ENCODE data around the gene SPTBN4. TPM values are rescaled to one million over a fixed set of nuclear protein-coding genes. Genes with fewer than 3 reads are reported as not detected.
"Not testable (repeated sequence)": the region's sequence is repeated elsewhere in the genome, so short reads cannot be mapped to it uniquely, and the experiment has no call there.

The SPTBN4 gene
- total RNA-seq, 1 donor from 2014 or later: 0.17 TPM

DNA sequence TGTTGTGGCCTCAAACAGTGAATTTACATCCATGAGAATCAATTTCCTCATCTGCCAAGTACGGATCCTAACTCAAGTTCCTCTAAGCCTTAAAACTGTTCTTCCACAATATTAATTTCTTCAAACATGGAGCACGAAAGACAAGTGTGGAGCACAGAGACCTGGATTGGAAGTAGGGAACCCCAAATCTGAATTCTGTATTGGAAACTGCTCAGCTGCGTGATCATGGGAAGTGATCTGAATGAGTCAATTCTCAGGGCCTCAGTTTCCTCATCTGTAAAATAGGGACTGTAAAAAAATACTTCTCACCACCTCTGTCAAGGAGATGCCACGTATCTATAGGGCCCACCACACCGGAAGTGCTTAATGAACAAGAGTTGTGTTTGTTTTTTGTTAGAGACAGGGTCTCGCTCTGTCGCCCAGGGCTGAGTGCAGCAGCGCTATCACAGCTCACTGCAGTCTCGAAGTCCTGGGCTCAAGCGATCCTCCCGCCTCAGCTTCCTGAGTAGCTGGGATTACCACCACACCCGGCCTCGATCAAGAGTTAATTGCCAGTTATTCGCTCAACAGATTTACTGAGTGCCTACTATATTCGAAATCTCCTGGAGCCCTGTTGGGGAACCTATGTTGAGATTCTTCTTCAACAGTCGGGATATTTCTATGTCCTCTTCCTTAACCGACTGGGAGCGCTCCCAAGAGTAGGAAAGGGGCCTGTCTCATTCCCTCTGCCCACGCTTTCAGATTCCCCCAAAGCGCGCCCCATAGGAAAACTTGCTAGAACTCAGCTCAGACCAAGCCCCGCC lies 24.3 kb upstream of the SPTBN4 start:
- no peak for DNase-seq

- DNase-seq: peak; percentile 100
Measured at GRCh38 chr19:40443131-40443999, 23.4 kb upstream of the SPTBN4 start.

DNA sequence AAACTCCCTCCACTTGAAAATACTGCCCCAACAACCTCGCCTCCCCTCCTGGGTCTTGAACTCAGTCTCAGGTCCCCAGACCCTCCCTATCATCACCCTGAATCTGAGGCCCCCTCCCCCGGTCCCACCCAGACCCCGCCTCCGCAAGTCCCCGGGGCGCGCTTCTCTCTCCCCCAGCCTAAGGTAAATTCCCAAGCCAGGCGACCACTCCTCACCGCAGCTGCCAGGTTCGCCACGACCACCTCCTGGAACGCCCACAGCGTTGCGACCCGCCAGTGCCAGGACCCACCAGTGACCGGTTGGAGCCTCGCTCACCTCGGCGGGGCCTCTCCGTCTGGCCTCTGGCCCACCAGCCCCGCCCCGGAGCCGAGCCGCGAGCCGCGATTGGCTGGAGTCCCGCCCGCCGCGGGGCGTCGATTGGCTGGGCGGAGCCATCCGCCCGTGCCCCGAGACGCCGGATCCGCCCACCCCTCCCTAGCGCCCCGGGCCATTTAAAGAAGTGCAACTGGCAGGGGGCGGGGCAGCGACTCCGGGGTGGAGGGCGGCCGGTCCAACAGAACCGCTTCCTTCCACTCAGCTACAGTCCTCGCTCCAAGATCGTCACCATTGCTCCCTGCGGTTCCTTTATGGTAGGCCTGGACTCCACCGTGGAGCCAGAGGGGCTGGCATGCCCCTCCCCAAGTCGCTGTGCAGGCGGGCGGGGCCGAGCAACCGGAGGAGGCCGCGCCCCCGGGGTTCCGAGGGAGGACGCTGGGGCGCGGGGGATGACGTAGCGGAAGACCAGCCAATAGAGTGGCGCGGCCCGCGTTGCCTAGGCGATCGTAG lies 22.6 kb upstream of the SPTBN4 start, which contains the start of gene SERTAD3:
TSS of gene SERTAD3 (minus strand) at position 336 of the 825 bp plus-strand sequence. CDS start 2,255 bp downstream, outside the sequence.
- DNase-seq: peak; percentile 97

DNA sequence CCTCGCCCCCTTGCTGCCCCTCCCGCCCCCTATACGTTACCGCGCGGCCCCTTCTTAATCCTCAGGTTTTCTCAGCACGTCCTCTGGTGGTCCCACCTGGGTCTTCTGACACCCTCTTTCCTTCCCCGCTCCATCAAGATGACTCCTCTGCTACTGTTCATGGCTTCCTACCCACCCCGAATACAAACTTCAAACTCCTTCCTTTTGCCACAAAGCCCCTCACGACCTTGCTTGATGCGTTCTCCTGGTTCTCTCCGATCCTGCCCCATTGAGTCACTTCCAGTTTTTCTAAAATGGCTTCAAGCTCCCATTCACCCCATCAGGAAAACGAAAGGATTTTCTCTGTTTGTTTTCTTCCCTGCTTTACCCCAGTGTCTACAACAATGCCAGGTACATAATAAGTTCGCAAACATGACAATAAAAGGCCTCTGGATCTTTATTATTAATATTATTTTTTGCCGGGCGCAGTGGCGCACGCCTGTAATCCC lies 21.9 kb upstream of the SPTBN4 start:
- no peak for DNase-seq

DNA sequence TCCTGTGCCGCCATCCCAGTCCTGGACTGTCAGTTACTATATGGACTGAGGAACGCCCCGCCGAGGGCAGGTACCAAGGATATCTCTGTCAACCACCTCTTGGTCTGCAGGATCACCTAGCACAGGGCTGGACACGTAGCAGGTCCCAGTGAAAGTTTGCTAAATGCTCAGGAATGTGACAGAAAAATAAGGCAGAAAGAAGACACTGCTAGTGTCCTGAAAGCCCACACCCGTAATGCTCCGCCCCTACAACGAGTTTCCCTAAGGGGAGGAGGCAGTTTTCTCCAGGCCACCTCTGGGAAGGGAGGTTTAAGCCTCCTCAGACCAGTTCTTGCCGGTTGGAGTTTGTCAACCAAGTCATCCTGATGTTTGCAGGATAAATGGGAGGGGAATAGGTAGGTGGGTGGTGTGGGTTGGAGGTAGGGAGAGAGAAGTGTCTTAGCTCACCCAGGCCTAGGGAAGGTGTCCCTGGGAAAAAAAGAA lies 21.0 kb upstream of the SPTBN4 start:
- DNase-seq: no peak

GRCh38 chr19:40446263-40446784 lies 20.5 kb upstream of the SPTBN4 start:
- no peak for DNase-seq

DNA sequence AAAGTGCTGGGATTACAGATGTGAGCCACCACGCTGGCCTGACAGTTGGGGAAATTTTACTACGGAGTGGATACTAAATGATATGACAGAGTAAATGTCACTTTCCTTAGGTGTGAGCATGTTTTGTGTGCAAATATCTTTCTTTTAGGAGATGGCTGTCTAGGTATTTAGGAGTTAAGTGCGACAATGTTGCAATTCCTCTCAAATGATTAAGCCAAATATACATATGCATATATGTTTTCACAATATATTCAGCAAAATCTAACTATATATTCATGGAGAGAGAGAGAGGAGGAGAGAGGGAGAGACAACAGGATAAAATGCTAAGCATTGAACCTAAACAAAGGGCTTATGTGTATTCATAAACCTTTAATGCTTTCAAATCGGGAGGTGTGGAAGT lies 17.3 kb upstream of the SPTBN4 start:
- DNase-seq: no peak

GRCh38 chr19:40450664-40451063 lies 16.1 kb upstream of the SPTBN4 start:
- no peak for DNase-seq

DNA sequence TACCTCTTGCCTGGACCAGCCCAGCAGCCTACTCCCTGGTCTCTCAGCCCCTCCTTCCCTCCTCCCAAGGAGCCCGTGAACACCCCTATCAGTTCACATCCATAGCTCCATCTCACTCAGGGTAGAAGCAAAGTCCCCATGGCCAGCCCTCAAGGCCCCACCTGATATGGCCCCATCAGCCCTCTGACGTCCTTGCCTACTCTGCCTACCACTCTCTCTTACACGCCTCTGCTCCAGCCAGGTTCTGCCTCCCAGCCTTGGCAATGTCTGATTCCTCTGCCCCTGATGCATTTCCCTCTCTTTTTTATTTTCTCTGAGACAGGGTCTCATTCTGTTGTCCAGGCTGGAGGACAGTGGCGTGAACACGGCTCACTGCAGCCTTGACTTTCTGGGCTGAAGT lies 14.8 kb upstream of the SPTBN4 start:
- no peak for DNase-seq

DNA sequence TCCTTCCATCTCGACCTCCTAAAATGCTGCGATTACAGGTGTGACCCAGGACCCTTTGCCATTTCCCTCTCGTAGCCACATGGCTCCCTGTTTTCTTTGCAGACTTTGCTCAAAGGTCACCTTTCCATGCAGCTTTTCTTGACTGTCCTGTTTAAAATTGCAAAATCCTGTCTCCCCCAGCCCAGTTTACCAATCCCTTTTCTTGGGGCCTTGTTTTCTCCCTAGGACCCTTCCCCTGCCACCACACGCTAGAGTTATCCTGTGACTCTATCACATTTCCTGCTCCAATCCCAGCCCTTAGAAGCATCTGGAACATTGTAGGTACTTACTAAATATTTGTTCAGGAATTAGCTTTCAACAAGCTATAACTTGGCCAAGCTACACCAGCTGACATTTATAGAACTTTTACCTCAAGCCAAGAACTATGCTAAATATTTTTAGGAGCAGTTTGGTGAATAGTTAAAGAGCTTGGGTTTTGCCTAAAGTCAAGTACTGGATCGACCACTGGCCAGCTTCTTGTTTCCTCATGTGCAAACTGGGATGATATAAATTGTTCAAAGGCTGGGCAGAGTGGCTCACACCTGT lies 13.6 kb upstream of the SPTBN4 start:
- no peak for DNase-seq

DNA sequence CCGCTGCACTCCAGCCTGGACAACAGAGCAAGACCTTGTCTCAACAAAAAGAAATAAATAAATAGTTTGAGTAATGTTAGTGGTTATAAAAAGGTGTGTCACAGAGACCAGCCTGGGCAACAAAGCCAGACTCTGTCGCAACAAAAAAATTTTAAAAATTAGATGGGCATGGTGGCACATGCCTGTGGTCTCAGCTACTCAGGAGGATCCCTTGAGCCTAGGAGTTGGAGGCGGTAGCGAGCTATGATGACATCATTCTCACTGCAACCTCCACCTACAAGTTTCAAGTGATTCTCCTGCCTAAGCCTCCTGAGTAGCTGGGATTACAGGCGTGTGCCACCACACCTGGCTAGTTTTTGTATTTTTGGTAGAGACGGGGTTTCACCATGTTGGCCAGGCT lies 12.9 kb upstream of the SPTBN4 start:
- not testable (repeated sequence) for DNase-seq

- no peak for DNase-seq
Measured at GRCh38 chr19:40457048-40457447, 9.8 kb upstream of the SPTBN4 start.

GRCh38 chr19:40457953-40458596 lies 8.7 kb upstream of the SPTBN4 start:
- no peak for DNase-seq

GRCh38 chr19:40458597-40458974 lies 8.2 kb upstream of the SPTBN4 start:
- no peak for DNase-seq

GRCh38 chr19:40460185-40460584 lies 6.6 kb upstream of the SPTBN4 start:
- DNase-seq: no peak

GRCh38 chr19:40461669-40462221 lies 5.1 kb upstream of the SPTBN4 start:
- DNase-seq: no peak

DNA sequence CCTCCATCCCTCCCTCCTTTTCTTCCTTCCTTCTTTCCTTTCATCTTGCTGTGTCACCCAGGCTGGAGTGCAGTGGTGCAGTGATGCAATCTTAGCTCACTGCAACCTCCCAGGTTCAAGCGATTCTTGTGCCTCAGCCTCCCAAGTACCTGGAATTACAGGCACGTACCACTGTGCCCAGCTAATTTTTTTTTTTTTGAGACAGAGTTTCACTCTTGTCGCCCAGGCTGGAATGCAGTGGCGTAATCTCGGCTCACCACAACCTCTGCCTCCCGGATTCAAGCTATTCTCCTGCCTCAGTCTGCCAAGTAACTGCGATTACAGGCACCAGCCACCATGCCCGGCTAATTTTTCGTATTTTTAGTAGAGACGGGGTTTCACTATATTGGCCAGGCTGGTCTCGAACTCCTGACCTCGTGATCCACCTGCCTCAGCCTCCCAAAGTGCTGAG lies 3.2 kb upstream of the SPTBN4 start:
- not testable (repeated sequence) for DNase-seq

DNA sequence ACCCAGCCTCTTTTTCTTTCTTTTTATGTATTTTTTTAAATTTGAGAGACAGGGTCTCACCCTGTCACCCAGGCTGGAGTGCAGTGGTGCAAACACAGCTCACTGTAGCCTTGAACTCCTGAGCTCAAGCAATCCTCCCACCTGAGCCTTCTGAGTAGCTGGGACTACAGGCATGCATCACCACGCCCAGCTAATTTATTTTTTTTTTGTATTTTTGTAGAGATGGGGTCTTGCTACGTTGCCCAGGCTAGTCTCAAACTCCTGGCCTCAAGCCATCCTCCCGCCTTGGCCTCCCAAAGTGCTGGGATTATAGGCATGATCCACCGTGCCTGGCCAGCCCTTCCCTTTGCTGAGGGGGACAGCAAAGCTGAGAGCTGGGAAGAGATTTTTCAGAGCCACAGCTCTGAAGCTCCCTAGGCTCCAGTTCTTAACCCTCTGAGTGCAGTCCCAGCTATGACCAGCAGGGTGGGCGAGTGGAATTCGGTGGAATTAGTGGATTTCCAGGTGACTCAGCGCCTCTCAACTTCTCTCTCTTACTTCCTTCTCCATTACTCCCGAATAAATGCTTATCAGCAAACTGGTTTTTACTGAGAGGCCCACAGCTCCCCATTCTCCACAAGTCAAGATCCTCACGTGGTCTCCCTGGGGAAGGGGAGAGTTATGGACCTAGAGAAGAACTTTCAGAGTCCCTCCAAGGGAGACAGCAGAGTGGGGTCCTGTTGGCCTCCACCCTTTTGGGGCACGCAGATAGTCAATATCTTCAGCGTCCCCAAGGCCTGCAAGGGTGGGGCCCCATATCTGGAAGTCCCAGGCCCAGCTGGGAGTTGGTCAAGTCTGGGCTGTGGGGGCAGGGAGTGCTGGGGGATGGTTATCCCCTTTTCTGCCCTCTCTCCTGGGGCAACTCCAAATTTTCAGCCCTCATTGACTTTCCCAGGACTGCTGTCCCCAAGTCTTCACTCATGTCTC lies 2.5 kb upstream of the SPTBN4 start:
- DNase-seq: peak; percentile 93

- no peak for DNase-seq
Measured at GRCh38 chr19:40465025-40465556, 1.7 kb upstream of the SPTBN4 start.

All from dermis blood vessel endothelial cell (primary cell).